Activated T-cell treated with anti-CD3 and anti-CD28 coated beads for 24 hours (primary cell): Measurements from ENCODE around the gene RPRML.
"Not testable (repeated sequence)": the region's sequence is repeated elsewhere in the genome, so short reads cannot be mapped to it uniquely, and the experiment has no call there.

Source experiments
- DNase-seq: peaks from one replicate; pipeline ENCODE4 v3.0.0-alpha.2; 2020; ENCODE audit warnings: low read depth

Gene RPRML

GRCh38 chr17:46976626-46977270 lies 2.3 kb downstream of the RPRML start:
- DNase-seq: no peak

- DNase-seq: no peak
These were observed 3.8 kb downstream of the RPRML start for GRCh38 chr17:46975287-46975686.

- no peak for DNase-seq
These were observed 5.0 kb downstream of the RPRML start for GRCh38 chr17:46974086-46974485.

DNA sequence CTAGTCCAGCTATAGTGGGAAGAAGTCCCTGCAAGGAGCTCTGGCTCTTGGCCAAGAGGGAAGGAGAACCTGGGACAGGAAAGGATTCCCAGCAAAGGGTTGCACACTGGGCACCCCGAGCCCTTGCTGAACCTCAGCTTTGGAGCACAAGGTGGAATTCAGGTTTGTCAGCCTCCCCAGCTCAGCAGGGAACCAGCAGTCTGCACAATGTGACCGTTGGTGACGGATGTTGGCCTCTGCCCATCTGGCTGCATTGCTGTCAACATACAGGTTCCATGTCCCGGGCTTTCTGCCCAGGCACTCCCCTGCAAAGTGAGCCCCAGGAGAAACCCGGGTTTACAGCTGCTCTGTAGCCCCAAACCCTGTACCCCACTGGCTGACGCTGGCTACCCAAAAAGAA lies 6.7 kb downstream of the RPRML start:
- DNase-seq: no peak

DNA sequence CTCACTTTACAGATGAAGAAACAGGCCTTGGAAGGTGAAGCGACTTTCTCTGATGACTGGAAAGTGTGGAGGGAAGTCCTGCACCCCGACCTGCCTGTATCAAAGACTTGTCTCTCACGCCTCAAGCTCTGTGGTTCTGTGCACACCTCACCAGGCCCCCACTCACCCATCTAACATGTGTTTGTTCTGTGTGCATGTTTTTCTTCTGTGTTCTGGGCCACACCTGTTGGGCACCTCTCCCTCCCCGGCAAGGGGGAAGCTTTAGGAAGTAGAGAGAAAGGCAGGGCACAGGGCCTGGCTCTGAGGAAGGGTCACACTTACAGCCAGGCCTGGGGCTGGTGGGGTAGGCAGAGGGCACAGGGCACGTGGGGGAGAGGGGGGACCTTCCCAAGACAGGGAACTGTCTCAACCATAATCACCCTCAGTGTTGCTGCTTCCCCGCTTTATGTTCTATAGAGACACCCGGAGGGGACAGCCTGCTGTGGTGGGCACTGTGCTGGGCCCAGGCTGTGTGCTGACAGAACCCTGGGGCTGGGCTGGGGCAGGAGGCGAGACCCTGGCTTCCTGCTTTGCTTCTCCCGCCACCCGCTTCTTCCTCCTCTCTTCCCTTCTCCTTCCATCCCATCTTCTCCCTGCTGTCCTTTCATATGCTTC lies 7.3 kb downstream of the RPRML start:
- DNase-seq: no peak

- DNase-seq: no peak
These were observed 10.2 kb downstream of the RPRML start for GRCh38 chr17:46968896-46969295.

DNA sequence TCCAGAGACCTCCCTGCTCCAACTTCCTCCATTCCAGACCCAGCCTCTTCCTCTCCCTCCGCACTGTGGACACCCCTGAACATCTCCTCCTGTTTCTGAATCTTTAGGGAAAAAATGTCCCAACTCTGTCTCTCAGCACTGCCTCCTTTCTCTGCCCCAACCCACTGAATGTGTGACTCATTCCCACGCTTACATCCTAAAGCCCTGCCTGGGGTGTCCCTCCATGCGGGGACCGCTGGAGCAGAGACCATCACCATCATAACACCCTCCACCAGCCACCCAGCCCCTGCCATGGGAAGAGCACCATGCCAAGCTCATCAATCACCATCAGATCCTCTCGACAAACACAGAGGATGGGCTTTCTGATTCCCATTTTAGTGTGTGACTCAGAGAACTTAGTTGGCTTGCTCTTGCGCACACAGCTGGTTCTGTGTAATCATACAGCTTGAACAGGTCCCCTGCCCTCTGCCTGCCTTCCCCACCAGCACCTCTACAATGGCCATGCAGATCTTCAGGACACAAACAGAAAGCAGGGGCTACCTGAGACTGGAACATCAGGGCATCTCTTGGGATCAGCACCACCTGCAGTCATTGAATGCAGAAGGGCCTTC lies 10.7 kb downstream of the RPRML start:
- no peak for DNase-seq

DNA sequence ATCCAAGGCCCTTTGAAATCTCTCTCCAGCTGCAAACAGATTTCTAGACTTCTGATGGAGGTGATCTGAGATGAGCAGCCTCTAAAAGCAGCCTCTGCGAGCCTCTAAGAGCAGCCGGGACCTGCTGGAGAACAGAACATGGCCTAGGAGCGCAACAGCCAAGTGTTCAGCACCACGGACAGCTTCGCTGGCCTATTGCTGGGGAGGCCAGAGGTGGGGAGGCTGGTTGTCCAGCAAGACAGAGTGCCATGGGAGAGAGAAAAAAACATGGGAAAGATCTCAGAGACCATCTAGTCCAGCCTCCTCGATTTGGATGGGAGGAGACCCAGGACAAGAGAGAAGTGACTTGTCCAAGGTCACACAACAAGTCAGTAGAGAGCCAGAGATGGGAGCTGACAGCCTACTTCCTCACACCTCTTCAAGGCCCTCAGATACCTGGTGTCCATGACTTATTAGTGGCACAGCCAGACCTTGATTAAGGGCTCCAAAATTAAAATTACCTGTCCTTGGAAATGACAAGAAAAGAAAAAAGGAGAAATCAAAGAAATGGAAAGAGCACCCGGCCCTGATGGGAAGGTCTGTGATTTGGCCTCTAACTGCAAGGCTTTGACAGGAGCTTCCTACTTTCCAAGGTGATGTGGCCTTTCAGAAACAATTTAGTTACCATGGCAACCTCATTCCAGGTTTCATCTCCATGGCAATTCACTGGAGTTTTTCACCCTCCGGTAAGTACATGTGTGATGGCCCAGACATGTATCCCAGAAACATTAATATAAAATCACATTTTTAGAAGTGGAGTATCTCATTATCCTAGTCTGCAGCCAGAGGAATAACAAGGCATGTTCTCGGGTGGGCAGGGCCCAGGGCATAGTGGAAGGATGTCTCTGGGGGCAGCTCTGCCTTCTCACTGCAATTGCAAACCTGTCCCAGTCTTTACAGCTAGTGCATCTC lies 14.5 kb downstream of the RPRML start:
- DNase-seq: no peak

DNA sequence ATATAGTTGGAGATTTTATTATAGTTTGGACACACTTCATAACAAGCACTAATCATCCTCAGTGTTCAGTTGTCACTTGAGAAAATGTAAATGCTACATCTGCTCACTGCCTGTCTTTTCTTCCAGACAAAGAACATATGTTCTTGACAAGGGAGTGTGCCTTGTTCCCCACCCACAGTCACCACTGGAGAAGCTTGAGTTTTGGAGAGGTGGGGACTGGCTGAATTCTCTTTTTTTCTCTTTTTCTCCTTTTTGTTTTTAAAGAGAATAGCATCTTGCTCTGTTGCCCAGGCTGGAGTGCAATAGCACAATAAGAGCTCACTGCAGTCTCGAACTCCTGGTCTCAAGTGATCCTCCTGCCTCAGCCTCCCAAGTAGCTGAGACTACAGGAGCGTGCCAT lies 15.5 kb downstream of the RPRML start:
- DNase-seq: no peak

DNA sequence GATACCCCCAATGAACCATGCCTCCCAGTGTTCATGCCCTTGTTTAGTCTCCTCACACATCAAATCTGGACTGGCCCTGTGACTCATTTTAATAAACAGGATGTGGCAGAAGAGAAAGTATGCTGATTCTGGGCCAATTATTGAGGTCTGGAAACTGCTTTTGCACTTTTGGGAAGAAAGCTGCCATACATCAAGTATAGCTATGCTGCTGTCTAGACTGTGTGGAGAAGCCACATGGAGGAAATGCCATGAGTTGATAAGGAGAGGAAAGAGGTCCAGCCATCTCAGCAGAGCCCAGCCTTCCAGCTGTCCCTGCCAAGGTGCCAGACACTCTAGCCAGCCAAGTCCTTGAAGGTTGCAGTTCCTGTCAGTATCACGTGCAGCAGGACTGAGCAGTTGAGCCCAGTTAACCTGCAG lies 16.7 kb downstream of the RPRML start:
- no peak for DNase-seq

DNA sequence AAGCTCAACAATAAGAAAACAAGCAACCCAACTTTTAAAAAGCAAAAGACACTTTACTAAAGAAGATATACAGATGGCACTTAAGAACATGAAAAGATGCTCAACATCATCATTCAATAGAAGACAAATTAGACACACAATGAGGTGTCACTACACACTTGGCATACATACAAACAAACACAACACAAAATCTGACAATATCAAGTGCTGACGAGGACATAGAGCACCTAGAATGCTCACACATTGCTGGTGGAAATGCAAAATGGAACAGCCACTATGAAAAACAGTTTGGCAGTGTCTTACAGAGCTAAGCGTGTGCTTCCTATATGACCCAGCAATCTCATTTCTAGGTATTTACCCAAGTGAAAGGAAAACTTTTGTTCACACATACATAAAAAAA lies 18.9 kb downstream of the RPRML start:
- DNase-seq: no peak

GRCh38 chr17:46958041-46958591 lies 20.9 kb downstream of the RPRML start:
- DNase-seq: no peak

- DNase-seq: not testable (repeated sequence)
These were observed 25.9 kb downstream of the RPRML start for GRCh38 chr17:46953191-46953590.

DNA sequence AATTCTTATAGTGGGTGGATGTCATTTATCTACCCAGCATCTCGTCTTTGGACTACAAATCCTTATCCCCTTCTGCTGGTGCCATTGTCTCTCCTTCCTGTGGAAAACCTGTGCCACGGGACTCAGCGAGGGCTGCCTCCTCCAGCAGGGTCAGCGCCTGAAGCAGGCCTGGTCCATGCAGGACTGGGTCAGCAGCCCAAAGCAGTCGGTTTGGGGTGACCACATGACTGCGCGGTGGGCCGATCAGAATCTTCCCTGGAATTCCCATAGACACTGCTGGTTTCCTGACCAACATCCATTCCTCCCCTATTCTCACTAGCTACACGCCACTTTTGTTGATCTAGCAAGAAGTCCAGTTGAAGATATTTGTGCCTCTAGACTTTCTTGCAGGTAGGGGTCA lies 26.9 kb downstream of the RPRML start:
- no peak for DNase-seq

- DNase-seq: no peak
These were observed 27.3 kb downstream of the RPRML start for GRCh38 chr17:46951706-46952105.

GRCh38 chr17:46950997-46951621 lies 27.9 kb downstream of the RPRML start:
- no peak for DNase-seq

DNA sequence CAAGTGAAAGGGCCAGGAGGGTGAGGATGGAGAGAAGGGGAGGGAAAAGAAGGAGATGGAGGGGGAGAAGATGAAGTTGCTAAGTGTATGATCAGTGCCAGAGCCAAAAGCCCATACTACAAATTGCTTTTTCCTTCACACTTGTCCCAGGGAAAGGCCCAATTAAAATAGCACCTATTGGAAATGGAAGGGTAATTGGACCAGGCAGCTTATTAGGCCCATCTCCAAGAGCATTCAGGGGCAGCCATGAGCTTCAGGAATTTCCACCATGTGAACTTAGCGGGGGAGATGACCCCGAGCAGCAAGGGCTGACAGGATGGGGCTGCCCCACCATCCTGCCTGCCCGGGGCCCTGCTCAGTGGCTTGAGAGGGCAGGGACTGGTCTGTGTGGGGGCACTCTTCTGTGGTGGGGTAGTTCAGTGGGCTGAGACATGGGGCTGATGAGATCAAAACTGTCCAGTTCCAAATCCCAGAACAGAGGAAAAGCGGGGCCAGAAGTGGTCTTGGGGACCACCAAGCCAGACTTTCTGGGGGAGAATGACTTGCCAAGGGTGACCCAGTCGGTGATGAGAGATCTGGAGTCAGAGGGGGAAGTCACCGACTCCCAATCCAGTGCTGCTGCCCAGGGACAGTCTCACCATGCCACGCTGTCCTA lies 28.6 kb downstream of the RPRML start:
- DNase-seq: no peak

GRCh38 chr17:46949291-46950174 lies 29.5 kb downstream of the RPRML start:
- DNase-seq: no peak

GRCh38 chr17:46948544-46948943 lies 30.5 kb downstream of the RPRML start:
- no peak for DNase-seq

DNA sequence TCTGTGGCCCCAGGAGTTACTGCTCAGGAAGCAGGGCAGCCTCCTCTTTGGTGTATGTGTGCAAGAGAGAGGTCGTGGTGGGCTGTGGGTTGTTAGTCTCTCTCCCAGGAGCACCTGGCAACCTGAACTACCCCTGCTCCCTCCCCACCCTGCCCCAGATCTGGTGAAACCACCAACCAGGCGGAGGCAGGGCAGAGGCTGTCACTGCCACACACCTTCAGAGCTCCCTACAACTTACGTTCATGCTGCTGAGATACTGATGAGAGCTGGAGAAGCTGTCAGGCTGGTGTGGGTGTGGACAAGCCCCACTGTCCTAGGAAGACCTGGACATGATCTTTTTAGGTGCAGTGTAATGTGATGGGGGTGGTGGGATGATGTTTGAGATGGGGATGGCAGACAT lies 31.8 kb downstream of the RPRML start:
- DNase-seq: no peak
